ENCODE measurements around the gene PCDHGA3. TPM values are rescaled to one million over a fixed set of nuclear protein-coding genes. Genes with fewer than 3 reads are reported as not detected.

The PCDHGA3 gene
- total and polyA plus RNA-seq, 9 of the 15 experiments (the other 6 are each of a cell fraction or from before 2014, with no cell fraction given) = 0.13 to 0.28 (median 0.18) TPM; not detected in 2

- TF ChIP-seq CHD7 (IDR thresholded peaks at IDR 0.05; ENCODE audit: low read depth, low read length) = no peak
- TF ChIP-seq SMC3 (conservative IDR thresholded peaks at IDR 0.05; ENCODE audit: insufficient read depth, low read depth, low read length) = 0 out of 2 replicates have a peak, but pooled peaks have one; percentile 9
- TF ChIP-seq BRF2 (IDR thresholded peaks at IDR 0.05; ENCODE audit: borderline replicate concordance, insufficient read depth, insufficient read length) = no peak
- no peak for TF ChIP-seq E2F4 (CRISPR knock-in tag; IDR thresholded peaks at IDR 0.05; ENCODE audit: low read depth)
- no peak for TF ChIP-seq NEUROD1 (IDR thresholded peaks at IDR 0.05; ENCODE audit: borderline replicate concordance, low read depth, low read length, partially characterized antibody)
- no peak for TF ChIP-seq ZBTB5 (IDR thresholded peaks at IDR 0.05)
- TF ChIP-seq ZNF384 (IDR thresholded peaks at IDR 0.05; ENCODE audit: low read depth, low read length) = peak; percentile 89
Measured at GRCh38 chr5:141330299-141331080, 13.1 kb upstream of the PCDHGA3 start, which contains the start of gene PCDHGA1 (continued).
